Stomach (tissue), 9 donors: Measurements from ENCODE around the gene PPP2R2C. TPM values are rescaled to one million over a fixed set of nuclear protein-coding genes. Genes with fewer than 3 reads are reported as not detected.

ENCODE experiments used
- DNase-seq, 2 donors: peaks; one replicate each; pipeline versions ENCODE4 v3.0.0 to v3.0.0-alpha.2; 2013 to 2019
- H3K27ac ChIP-seq, 5 donors: fragments of 200-600 bp in 4 of 5; sonication (generic) in 4 of 5; one replicate each; pipeline ENCODE4 v1.5.1; 2013 to 2019; ENCODE audit warnings: mild to moderate bottlenecking in 1 of 5, moderate library complexity in 1 of 5
- H3K27me3 ChIP-seq, 3 donors: fragments of 200-600 bp; sonication (generic); one replicate each; pipeline ENCODE4 v1.5.1; 2017 to 2019; ENCODE audit warnings: mixed run types in 1 of 3
- H3K36me3 ChIP-seq, 4 donors: fragments of 200-600 bp; sonication (generic); 1 replicate in 3 of 4; 2 replicates in 1 of 4; pipeline ENCODE4 v1.5.1; 2016 to 2019
- H3K4me1 ChIP-seq, 4 donors: fragments of 200-600 bp; sonication (generic); one replicate each; pipeline ENCODE4 v1.5.1; 2016 to 2019
- H3K4me3 ChIP-seq, 4 donors: fragments of 200-600 bp; sonication (generic) in 3 of 4; one replicate each; pipeline ENCODE4 v1.5.1; 2016 to 2019; ENCODE audit warnings: mild to moderate bottlenecking in 1 of 4
- H3K9me3 ChIP-seq, 4 donors: fragments of 200-600 bp; sonication (generic); one replicate each; pipeline ENCODE4 v1.5.1; 2016 to 2019
- CTCF ChIP-seq, 7 experiments: fragments of 450-650 bp in 4 of 7; fragments of 200-600 bp in 3 of 7; sonication (generic) in 3 of 7; IDR thresholded peaks; one replicate each; pipeline ENCODE4 v1.5.1; 2016 to 2019; ENCODE audit warnings: antibody characterized with exemption in 7 of 7, control low read depth in 2 of 7, mild to moderate bottlenecking in 1 of 7
- EP300 ChIP-seq: sonication (generic); formaldehyde crosslinking; IDR thresholded peaks from one replicate; pipeline ENCODE4 v1.6.1; 2017; ENCODE audit warnings: antibody characterized with exemption
- POLR2A ChIP-seq, 4 donors: fragments of 450-650 bp; IDR thresholded peaks; one replicate each; pipeline ENCODE4 v1.6.1; 2016; ENCODE audit warnings: antibody characterized with exemption in 4 of 4, control low read depth in 2 of 4, mild to moderate bottlenecking in 1 of 4, moderate library complexity in 1 of 4
- POLR2AphosphoS5 ChIP-seq, 3 donors: sonication (generic); formaldehyde crosslinking; IDR thresholded peaks; one replicate each; pipeline ENCODE4 v1.6.1; 2016; ENCODE audit warnings: antibody characterized with exemption in 3 of 3
- WGBS, 5 donors: extraction: QIAGEN DNeasy Blood & Tissue Kit in 3 of 5; methylation state at CpG; one replicate each; pipeline versions ENCODE4 v1.1.5 to v1.1.7; 2013 to 2018; 5-methylcytosine and 5-hydroxymethylcytosine counted together
- intact Hi-C: fragments of 100-400 bp; cut with DNase I; formaldehyde crosslinking; loops from one replicate; pipeline ENCODE4 v1.15.1; 2023; ENCODE audit warnings: low total_unique reads
- polyA plus RNA-seq, 3 donors: library from polyadenylated mRNA; stranded (reverse); fragments of 200-250 nt; gene quantifications; one replicate each; pipeline ENCODE4 v1.2.3, GENCODE V29; 2013
- total RNA-seq, 5 donors: library from RNA; depleted of rRNA; stranded (reverse); fragments of >200 nt; gene quantifications; one replicate each; pipeline versions ENCODE4 v1.1.0 to v1.2.3, GENCODE V29; 2014 to 2016
- donor health status: healthy with polysubstance abuse.
- donor health status: Bipolar disorder and iron deficiency.
- donor health status: healthy.

The PPP2R2C gene
- total and polyA plus RNA-seq, 8 donors, result 1.4 to 5.0 (median 1.5) TPM; not detected in 5

- H3K27me3 ChIP-seq, result peaks cover 0 to 63% (median 4%) of the 10 kb centered on the region in 3 donors
- TF ChIP-seq EP300, result no peak
- no peak for TF ChIP-seq POLR2AphosphoS5 (IDR thresholded peaks at IDR 0.05)
- TF ChIP-seq POLR2A (IDR thresholded peaks at IDR 0.05), result no peak
- no peak for TF ChIP-seq CTCF (IDR thresholded peaks at IDR 0.05)
- H3K9me3 ChIP-seq, result no peaks in the 10 kb centered on the region
- 79 to 90% (median 88%) methylated on average over 4 of the region's 4 CpGs for WGBS, 5 donors
- H3K27ac ChIP-seq, result no peak overlapping the region
- H3K4me1 ChIP-seq, result no peaks in the 10 kb centered on the region
- intact Hi-C loops, result no loop called here
- H3K36me3 ChIP-seq, result no peaks in the 10 kb centered on the region
- no peak overlapping the region for H3K4me3 ChIP-seq
- DNase-seq, result no peak
These were observed 124.0 kb downstream of the PPP2R2C start for GRCh38 chr4:6348408-6348807.

GRCh38 chr4:6347511-6348045, 124.8 kb downstream of the PPP2R2C start:
- H3K27me3 ChIP-seq, result peaks cover 0 to 59% (median 4%) of the 10 kb centered on the region in 3 donors
- 70 to 78% (median 72%) methylated on average over 11 to 17 of the region's 17 CpGs for WGBS, 5 donors
- TF ChIP-seq CTCF (IDR thresholded peaks at IDR 0.05), result no peak
- H3K36me3 ChIP-seq, result no peaks in the 10 kb centered on the region
- H3K27ac ChIP-seq, result no peak overlapping the region
- no peaks in the 10 kb centered on the region for H3K4me1 ChIP-seq
- H3K9me3 ChIP-seq, result no peaks in the 10 kb centered on the region
- no peak overlapping the region for H3K4me3 ChIP-seq
- intact Hi-C loops, result no loop called here
- no peak for DNase-seq

GRCh38 chr4:6346373-6347110, 125.9 kb downstream of the PPP2R2C start:
- Histone ChIP-seq H3K4me3 (no peak overlapping the region), H3K27me3 (peaks cover 0 to 51% (median 4%) of the 10 kb centered on the region in 3 donors), H3K27ac (no peak overlapping the region), H3K9me3 (no peaks in the 10 kb centered on the region), H3K36me3 (no peaks in the 10 kb centered on the region), H3K4me1 (no peaks in the 10 kb centered on the region)
- WGBS, 5 donors, result 80 to 85% (median 83%) methylated on average over 10 to 16 of the region's 16 CpGs
- no peak for DNase-seq
- intact Hi-C loops, result no loop called here
- TF ChIP-seq CTCF (IDR thresholded peaks at IDR 0.05), result no peak
- no peak for TF ChIP-seq POLR2A (IDR thresholded peaks at IDR 0.05)
- no peak for TF ChIP-seq POLR2AphosphoS5 (IDR thresholded peaks at IDR 0.05)
- no peak for TF ChIP-seq EP300

- H3K36me3 ChIP-seq, result no peaks in the 10 kb centered on the region
- H3K27ac ChIP-seq, result no peak overlapping the region
- H3K27me3 ChIP-seq, result peaks cover 0 to 46% (median 4%) of the 10 kb centered on the region in 3 donors
- intact Hi-C loops, result no loop called here
- H3K4me3 ChIP-seq, result no peak overlapping the region
- no peak for TF ChIP-seq EP300
- no peak for TF ChIP-seq CTCF (IDR thresholded peaks at IDR 0.05)
- no peak for TF ChIP-seq POLR2AphosphoS5 (IDR thresholded peaks at IDR 0.05)
- no peak for TF ChIP-seq POLR2A (IDR thresholded peaks at IDR 0.05)
- DNase-seq, result no peak
- H3K4me1 ChIP-seq, result no peaks in the 10 kb centered on the region
- WGBS, 5 donors, result 78 to 83% (median 82%) methylated on average over 13 of the region's 13 CpGs
- no peaks in the 10 kb centered on the region for H3K9me3 ChIP-seq
These were observed 126.5 kb downstream of the PPP2R2C start for GRCh38 chr4:6345866-6346265.
